CD14-positive monocyte (primary cell): ENCODE data around the gene TMEM117. TPM values are rescaled to one million over a fixed set of nuclear protein-coding genes. Genes with fewer than 3 reads are reported as not detected.

Experiments used
- DNase-seq, 3 donors: peaks; one replicate each; pipeline ENCODE4 v3.0.0-alpha.2; 2011 to 2022
- H2AFZ ChIP-seq: 2 replicates; pipeline ENCODE4 v1.6.0; 2012; ENCODE audit warnings: mild to moderate bottlenecking, low read depth, low read length, inconsistent platforms; ENCODE audit not compliant: insufficient read depth, poor library complexity, severe bottlenecking
- H3K27ac ChIP-seq, 2 donors: 1 replicate in 1 of 2; 2 replicates in 1 of 2; pipeline ENCODE4 v1.5.1; 2012 to 2013; ENCODE audit warnings: low read length in 2 of 2, control low read depth in 1 of 2, inconsistent platforms in 1 of 2, low read depth in 1 of 2, mild to moderate bottlenecking in 1 of 2
- H3K27me3 ChIP-seq, 2 donors: one replicate each; pipeline versions ENCODE4 v1.6.0 to v1.6.1; 2011 to 2013; ENCODE audit warnings: low read length in 2 of 2; ENCODE audit not compliant: control insufficient read depth in 2 of 2, insufficient read depth in 2 of 2
- H3K36me3 ChIP-seq, 2 donors: replicated peaks in 1 of 2; 1 replicate in 1 of 2; 2 replicates in 1 of 2; pipeline versions ENCODE4 v1.5.1 to v1.6.1; 2012 to 2013; ENCODE audit warnings: low read length in 2 of 2, control low read depth in 1 of 2, inconsistent platforms in 1 of 2, mild to moderate bottlenecking in 1 of 2; ENCODE audit not compliant: insufficient read depth in 2 of 2, control insufficient read depth in 1 of 2
- H3K4me1 ChIP-seq, 2 donors: 1 replicate in 1 of 2; 2 replicates in 1 of 2; pipeline versions ENCODE4 v1.5.1 to v1.6.1; 2012 to 2013; ENCODE audit warnings: low read length in 2 of 2, control low read depth in 1 of 2, inconsistent platforms in 1 of 2, mild to moderate bottlenecking in 1 of 2, moderate library complexity in 1 of 2; ENCODE audit not compliant: insufficient read depth in 2 of 2, control insufficient read depth in 1 of 2
- H3K4me2 ChIP-seq: replicated peaks from 2 replicates; pipeline ENCODE3; 2012; ENCODE audit warnings: low read length, moderate library complexity, mild to moderate bottlenecking; ENCODE audit not compliant: poor library complexity, severe bottlenecking; ENCODE audit errors: extremely low read depth
- H3K4me3 ChIP-seq, 3 experiments: fragments of 200-600 bp in 1 of 3; sonication (generic) in 1 of 3; replicated peaks in 1 of 3; 1 replicate in 2 of 3; 2 replicates in 1 of 3; pipeline ENCODE4 v1.5.1; 2011 to 2013; ENCODE audit warnings: low read length in 3 of 3, mild to moderate bottlenecking in 3 of 3, control low read depth in 2 of 3, low read depth in 2 of 3, inconsistent platforms in 1 of 3, moderate library complexity in 1 of 3
- H3K79me2 ChIP-seq: 2 replicates; pipeline ENCODE4 v1.6.0; 2012; ENCODE audit warnings: mild to moderate bottlenecking, control low read depth, inconsistent platforms, low read length, moderate library complexity; ENCODE audit not compliant: insufficient read depth
- H3K9ac ChIP-seq: 2 replicates; pipeline ENCODE4 v1.6.0; 2017; ENCODE audit warnings: low read length, mild to moderate bottlenecking; ENCODE audit not compliant: insufficient read depth, poor library complexity, severe bottlenecking
- H3K9me3 ChIP-seq, 2 donors: replicated peaks in 1 of 2; 1 replicate in 1 of 2; 2 replicates in 1 of 2; pipeline versions ENCODE4 v1.5.1 to v1.6.1; 2012 to 2013; ENCODE audit warnings: low read length in 2 of 2, control low read depth in 1 of 2; ENCODE audit not compliant: control insufficient read depth in 1 of 2, insufficient read depth in 1 of 2
- H4K20me1 ChIP-seq: 2 replicates; pipeline ENCODE4 v1.6.0; 2012; ENCODE audit warnings: mild to moderate bottlenecking, low read length, control low read depth, moderate library complexity; ENCODE audit not compliant: insufficient read depth
- H3K27ac Mint-ChIP-seq, 7 donors: one replicate each; pipeline ENCODE4 v1.8.0; 2020; ENCODE audit warnings: mild to moderate bottlenecking in 7 of 7, mixed read lengths in 7 of 7, moderate library complexity in 6 of 7, inconsistent platforms in 2 of 7
- H3K27me3 Mint-ChIP-seq, 3 donors: one replicate each; pipeline ENCODE4 v1.8.0; 2021 to 2022; ENCODE audit warnings: low read depth in 3 of 3, mild to moderate bottlenecking in 3 of 3, mixed read lengths in 3 of 3, moderate library complexity in 3 of 3, inconsistent platforms in 1 of 3
- H3K36me3 Mint-ChIP-seq, 2 donors: one replicate each; pipeline ENCODE4 v1.8.0; 2020; ENCODE audit warnings: mixed read lengths in 2 of 2, inconsistent platforms in 1 of 2, mild to moderate bottlenecking in 1 of 2
- H3K4me1 Mint-ChIP-seq: one replicate; pipeline ENCODE4 v1.8.0; 2020; ENCODE audit warnings: mild to moderate bottlenecking, mixed read lengths
- H3K4me3 Mint-ChIP-seq, 2 donors: one replicate each; pipeline ENCODE4 v1.8.0; 2020; ENCODE audit warnings: mild to moderate bottlenecking in 2 of 2, mixed read lengths in 2 of 2, moderate library complexity in 1 of 2
- H3K9me3 Mint-ChIP-seq, 7 donors: one replicate each; pipeline ENCODE4 v1.8.0; 2020 to 2022; ENCODE audit warnings: mixed read lengths in 7 of 7, mild to moderate bottlenecking in 6 of 7, moderate library complexity in 6 of 7, inconsistent platforms in 2 of 7
- CTCF ChIP-seq: fragments of 200-600 bp; IDR thresholded peaks from one replicate; pipeline ENCODE4 v1.8.0; 2022; ENCODE audit warnings: antibody characterized with exemption, mild to moderate bottlenecking
- WGBS: methylation state at CpG from one replicate; pipeline ENCODE4 v1.1.5; 2013; ENCODE audit warnings: missing lambda C conversion rate; ENCODE audit not compliant: insufficient coverage; 5-methylcytosine and 5-hydroxymethylcytosine counted together
- intact Hi-C, 2 donors: fragments of 100-400 bp; cut with micrococcal nuclease; formaldehyde crosslinking; loops; one replicate each; pipeline versions ENCODE4 v1.15.0 to v1.15.1; 2023
- polyA plus RNA-seq, 3 donors: library from polyadenylated mRNA; depleted of rRNA in 1 of 3; unstranded in 2 of 3; stranded (reverse) in 1 of 3; fragments of 300-500 nt in 2 of 3; fragments of >200 nt in 1 of 3; fragmentation: Illumina TruSeq in 2 of 3; gene quantifications; 1 replicate in 2 of 3; 2 replicates in 1 of 3; pipeline ENCODE4 v1.2.3, GENCODE V29; 2012 to 2021

Gene TMEM117
- polyA plus RNA-seq, 3 donors: 0.11 to 0.42 TPM; not detected in 1

GRCh38 chr12:44259890-44260289 is 424.0 kb downstream of the TMEM117 start:
- no peak for DNase-seq
- Histone ChIP-seq H2AFZ (no peak overlapping the region), H3K79me2 (no peaks in the 10 kb centered on the region), H3K27me3 (no peaks in the 10 kb centered on the region), H3K27ac (no peak overlapping the region), H3K36me3 (no peaks in the 10 kb centered on the region), H3K9me3 (no peaks in the 10 kb centered on the region), H3K4me2 (no peak overlapping the region), H3K4me1 (no peaks in the 10 kb centered on the region), H4K20me1 (no peaks in the 10 kb centered on the region), H3K4me3 (no peak overlapping the region), H3K9ac (no peak overlapping the region)
- TF ChIP-seq CTCF: no peak
- WGBS: 100% methylated on average over 3 of the region's 6 CpGs
- H3K4me1 Mint-ChIP-seq: no peaks in the 10 kb centered on the region
- no peaks in the 10 kb centered on the region for H3K36me3 Mint-ChIP-seq
- H3K27ac Mint-ChIP-seq: no peak overlapping the region
- H3K27me3 Mint-ChIP-seq: no peaks in the 10 kb centered on the region
- intact Hi-C loops: no loop called here
- peaks cover 0 to 3% (median 0%) of the 10 kb centered on the region in 7 donors for H3K9me3 Mint-ChIP-seq
- H3K4me3 Mint-ChIP-seq: no peak overlapping the region

GRCh38 chr12:44260581-44260980 is 424.7 kb downstream of the TMEM117 start:
- intact Hi-C loops: no loop called here
- no peaks in the 10 kb centered on the region for H3K4me1 ChIP-seq
- H3K27me3 ChIP-seq: no peaks in the 10 kb centered on the region
- Mint-ChIP-seq H3K36me3 (no peaks in the 10 kb centered on the region), H3K27me3 (no peaks in the 10 kb centered on the region), H3K9me3 (peaks cover 0 to 3% (median under 1%) of the 10 kb centered on the region in 7 donors), H3K4me3 (no peak overlapping the region), H3K4me1 (no peaks in the 10 kb centered on the region), H3K27ac (no peak overlapping the region)
- no peaks in the 10 kb centered on the region for H3K9me3 ChIP-seq
- DNase-seq: no peak
- no peaks in the 10 kb centered on the region for H4K20me1 ChIP-seq
- no peaks in the 10 kb centered on the region for H3K36me3 ChIP-seq
- no peak overlapping the region for H3K4me3 ChIP-seq
- no peaks in the 10 kb centered on the region for H3K79me2 ChIP-seq
- H2AFZ ChIP-seq: no peak overlapping the region
- WGBS: no CpG with 5 or more reads among the region's 1 CpG
- H3K9ac ChIP-seq: no peak overlapping the region
- no peak overlapping the region for H3K4me2 ChIP-seq
- no peak for TF ChIP-seq CTCF
- no peak overlapping the region for H3K27ac ChIP-seq
